ENCODE data around the gene SCN10A. TPM values are rescaled to one million over a fixed set of nuclear protein-coding genes. Genes with fewer than 3 reads are reported as not detected.

The SCN10A gene
- total RNA-seq, 4 donors from 2014 or later, result not detected

GRCh38 chr3:38805765-38806386 is 10.1 kb downstream of the SCN10A start:
- no peaks in the 10 kb centered on the region for H3K27me3 ChIP-seq
- H3K36me3 ChIP-seq, result no peaks in the 10 kb centered on the region
- no peaks in the 10 kb centered on the region for H3K9me3 ChIP-seq
- no peak overlapping the region for H3K27ac ChIP-seq
- H3K4me3 ChIP-seq, result no peak overlapping the region
- TF ChIP-seq, protein P1, sequence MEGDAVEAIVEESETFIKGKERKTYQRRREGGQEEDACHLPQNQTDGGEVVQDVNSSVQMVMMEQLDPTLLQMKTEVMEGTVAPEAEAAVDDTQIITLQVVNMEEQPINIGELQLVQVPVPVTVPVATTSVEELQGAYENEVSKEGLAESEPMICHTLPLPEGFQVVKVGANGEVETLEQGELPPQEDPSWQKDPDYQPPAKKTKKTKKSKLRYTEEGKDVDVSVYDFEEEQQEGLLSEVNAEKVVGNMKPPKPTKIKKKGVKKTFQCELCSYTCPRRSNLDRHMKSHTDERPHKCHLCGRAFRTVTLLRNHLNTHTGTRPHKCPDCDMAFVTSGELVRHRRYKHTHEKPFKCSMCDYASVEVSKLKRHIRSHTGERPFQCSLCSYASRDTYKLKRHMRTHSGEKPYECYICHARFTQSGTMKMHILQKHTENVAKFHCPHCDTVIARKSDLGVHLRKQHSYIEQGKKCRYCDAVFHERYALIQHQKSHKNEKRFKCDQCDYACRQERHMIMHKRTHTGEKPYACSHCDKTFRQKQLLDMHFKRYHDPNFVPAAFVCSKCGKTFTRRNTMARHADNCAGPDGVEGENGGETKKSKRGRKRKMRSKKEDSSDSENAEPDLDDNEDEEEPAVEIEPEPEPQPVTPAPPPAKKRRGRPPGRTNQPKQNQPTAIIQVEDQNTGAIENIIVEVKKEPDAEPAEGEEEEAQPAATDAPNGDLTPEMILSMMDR (IDR thresholded peaks at IDR 0.05), result no peak
- peak in 1 of 3 donors; percentile 48 for DNase-seq
- no peaks in the 10 kb centered on the region for H3K4me1 ChIP-seq

GRCh38 chr3:38805004-38805403 is 11.0 kb downstream of the SCN10A start:
- Histone ChIP-seq H3K36me3 (no peaks in the 10 kb centered on the region), H3K4me3 (no peak overlapping the region), H3K27me3 (no peaks in the 10 kb centered on the region), H3K27ac (no peak overlapping the region), H3K4me1 (no peaks in the 10 kb centered on the region), H3K9me3 (no peaks in the 10 kb centered on the region)
- no peak for DNase-seq
- TF ChIP-seq, protein P1 (IDR thresholded peaks at IDR 0.05), result no peak
- TF ChIP-seq POLR2A (IDR thresholded peaks at IDR 0.05), result no peak

GRCh38 chr3:38800511-38800910 is 15.5 kb downstream of the SCN10A start:
- no peaks in the 10 kb centered on the region for H3K36me3 ChIP-seq
- H3K27ac ChIP-seq, result no peak overlapping the region
- no peaks in the 10 kb centered on the region for H3K4me1 ChIP-seq
- TF ChIP-seq, protein P1 (IDR thresholded peaks at IDR 0.05), result no peak
- no peak for TF ChIP-seq POLR2A (IDR thresholded peaks at IDR 0.05)
- H3K9me3 ChIP-seq, result no peaks in the 10 kb centered on the region
- no peak overlapping the region for H3K4me3 ChIP-seq
- H3K27me3 ChIP-seq, result no peaks in the 10 kb centered on the region
- DNase-seq, result no peak

DNA sequence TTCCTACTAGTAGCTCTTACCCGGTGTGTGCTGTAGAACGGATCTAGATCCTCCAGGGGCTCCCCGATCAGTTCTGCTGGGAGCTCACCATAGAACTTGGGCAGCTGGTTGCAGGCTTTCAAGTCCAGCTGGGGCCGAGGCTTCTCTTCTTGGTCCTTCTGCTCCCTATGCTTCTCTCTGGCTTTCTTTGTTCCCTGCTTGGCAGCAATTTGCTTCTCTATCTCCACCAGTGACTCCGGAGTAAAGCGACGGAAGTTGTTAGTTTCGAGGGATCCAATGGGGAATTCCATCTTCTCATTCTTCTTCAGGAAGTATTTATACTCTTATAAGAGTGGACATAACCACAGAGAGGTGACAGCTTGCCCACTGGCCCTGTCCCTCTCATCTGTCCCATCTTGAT is 22.3 kb downstream of the SCN10A start:
- Histone ChIP-seq H3K27ac (no peak overlapping the region), H3K27me3 (no peaks in the 10 kb centered on the region), H3K4me3 (no peak overlapping the region), H3K9me3 (no peaks in the 10 kb centered on the region), H3K4me1 (no peaks in the 10 kb centered on the region), H3K36me3 (no peaks in the 10 kb centered on the region)
- TF ChIP-seq POLR2A (IDR thresholded peaks at IDR 0.05), result no peak
- TF ChIP-seq, protein P1 (IDR thresholded peaks at IDR 0.05), result no peak
- DNase-seq, result no peak

GRCh38 chr3:38792983-38793382 is 23.0 kb downstream of the SCN10A start:
- H3K4me1 ChIP-seq, result no peaks in the 10 kb centered on the region
- DNase-seq, result no peak
- no peaks in the 10 kb centered on the region for H3K36me3 ChIP-seq
- no peak overlapping the region for H3K4me3 ChIP-seq
- no peaks in the 10 kb centered on the region for H3K27me3 ChIP-seq
- no peaks in the 10 kb centered on the region for H3K9me3 ChIP-seq
- TF ChIP-seq, protein P1 (IDR thresholded peaks at IDR 0.05), result no peak
- no peak for TF ChIP-seq POLR2A (IDR thresholded peaks at IDR 0.05)
- H3K27ac ChIP-seq, result no peak overlapping the region

DNA sequence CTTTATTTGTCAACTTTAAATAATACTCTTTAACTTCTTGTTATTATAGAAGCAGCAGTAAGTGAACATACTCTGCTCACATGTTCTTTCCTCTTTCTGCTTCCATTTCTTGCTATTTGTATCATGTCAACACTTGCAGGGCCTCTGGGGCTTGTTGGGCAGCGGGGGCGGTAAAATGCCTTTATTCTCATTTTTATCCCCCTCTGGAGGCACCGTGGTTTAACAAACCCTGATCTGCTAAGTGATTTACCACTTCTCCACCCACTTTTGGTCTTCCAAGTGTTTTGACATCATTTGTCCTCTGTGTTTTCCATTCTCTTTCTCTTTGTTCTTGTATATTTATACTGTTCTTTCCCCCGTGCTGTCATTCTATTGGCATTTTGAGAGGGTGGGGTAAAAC is 33.9 kb downstream of the SCN10A start:
- no peaks in the 10 kb centered on the region for H3K36me3 ChIP-seq
- no peak for DNase-seq
- no peaks in the 10 kb centered on the region for H3K4me1 ChIP-seq
- H3K9me3 ChIP-seq, result no peaks in the 10 kb centered on the region
- H3K27me3 ChIP-seq, result no peaks in the 10 kb centered on the region
- TF ChIP-seq, protein P1 (IDR thresholded peaks at IDR 0.05), result no peak
- no peak for TF ChIP-seq POLR2A (IDR thresholded peaks at IDR 0.05)
- no peak overlapping the region for H3K27ac ChIP-seq
- H3K4me3 ChIP-seq, result no peak overlapping the region

Data from Peyer's patch (tissue), 4 donors.